SK-N-SH treated with all-trans-retinoic acid at 6 μM for 48 hours (cell line): ENCODE measurements around the gene CLCN4.

Source experiments
- ATAC-seq: fragments of 200-7000 bp; cut with Tn5 transposase; 3 replicates; pipeline ENCODE4 v1.9.1; 2020; ENCODE audit warnings: mild to moderate bottlenecking, moderate library complexity
- ARNTL ChIP-seq: fragments of 450-650 bp; formaldehyde crosslinking; IDR thresholded peaks from 2 replicates; pipeline ENCODE4 v1.5.0; 2020; ENCODE audit warnings: low read depth, mild to moderate bottlenecking, moderate library complexity, borderline replicate concordance
- BACH2 ChIP-seq: fragments of 250-450 bp; sonication (Bioruptor Pico); IDR thresholded peaks from 2 replicates; pipeline ENCODE4 v1.9.0; 2021; ENCODE audit warnings: mild to moderate bottlenecking, borderline replicate concordance
- CREB5 ChIP-seq: fragments of 250-450 bp; sonication (Bioruptor Pico); IDR thresholded peaks from 2 replicates; pipeline ENCODE4 v1.5.1; 2020; ENCODE audit warnings: low read depth, mild to moderate bottlenecking, moderate library complexity
- CSDC2 ChIP-seq: fragments of 250-450 bp; sonication (Bioruptor Pico); IDR thresholded peaks from 2 replicates; pipeline ENCODE4 v1.5.0; 2020; ENCODE audit warnings: mild to moderate bottlenecking, moderate library complexity
- CSRNP3 ChIP-seq: fragments of 250-450 bp; sonication (Bioruptor Pico); IDR thresholded peaks from 2 replicates; pipeline ENCODE4 v1.5.1; 2021; ENCODE audit warnings: mild to moderate bottlenecking, moderate library complexity
- ESRRG ChIP-seq: fragments of 250-450 bp; sonication (Bioruptor Pico); IDR thresholded peaks from 2 replicates; pipeline ENCODE4 v1.6.1; 2021; ENCODE audit warnings: mild to moderate bottlenecking
- ISL1 ChIP-seq: fragments of 250-450 bp; sonication (Bioruptor Pico); IDR thresholded peaks from 2 replicates; pipeline ENCODE4 v2.1.2; 2022; ENCODE audit warnings: mild to moderate bottlenecking, moderate library complexity
- OSR1 ChIP-seq: fragments of 250-450 bp; sonication (Bioruptor Pico); IDR thresholded peaks from 2 replicates; pipeline ENCODE4 v1.8.0; 2022; ENCODE audit warnings: moderate library complexity, mild to moderate bottlenecking, inconsistent platforms
- PATZ1 ChIP-seq: fragments of 250-450 bp; sonication (Bioruptor Pico); IDR thresholded peaks from 2 replicates; pipeline ENCODE4 v1.8.0; 2020; ENCODE audit warnings: mild to moderate bottlenecking, moderate library complexity, borderline replicate concordance
- POU6F1 ChIP-seq: fragments of 250-450 bp; sonication (Bioruptor Pico); IDR thresholded peaks from 2 replicates; pipeline ENCODE4 v1.8.0; 2021; ENCODE audit warnings: low read depth, mild to moderate bottlenecking, moderate library complexity, borderline replicate concordance
- PPARA ChIP-seq: fragments of 250-450 bp; sonication (Bioruptor Pico); IDR thresholded peaks from 2 replicates; pipeline ENCODE4 v1.5.0; 2020; ENCODE audit warnings: mild to moderate bottlenecking, borderline replicate concordance
- RARB ChIP-seq: fragments of 250-450 bp; sonication (Bioruptor Pico); IDR thresholded peaks from 2 replicates; pipeline ENCODE4 v1.8.0; 2021; ENCODE audit warnings: mild to moderate bottlenecking, moderate library complexity
- SNAI2 ChIP-seq: fragments of 250-450 bp; sonication (Bioruptor Pico); IDR thresholded peaks from 2 replicates; pipeline ENCODE4 v1.5.0; 2020; ENCODE audit warnings: mild to moderate bottlenecking, moderate library complexity
- TCF4 ChIP-seq: fragments of 250-450 bp; sonication (Bioruptor Pico); IDR thresholded peaks from 2 replicates; pipeline ENCODE4 v1.8.0; 2021; ENCODE audit warnings: mild to moderate bottlenecking, moderate library complexity, borderline replicate concordance
- TOX ChIP-seq: fragments of 250-450 bp; sonication (Bioruptor Pico); IDR thresholded peaks from 2 replicates; pipeline ENCODE4 v1.8.0; 2021; ENCODE audit warnings: mild to moderate bottlenecking, moderate library complexity, borderline replicate concordance
- TSHZ2 ChIP-seq: fragments of 250-450 bp; sonication (Bioruptor Pico); IDR thresholded peaks from 2 replicates; pipeline ENCODE4 v1.5.0; 2020; ENCODE audit warnings: mild to moderate bottlenecking, moderate library complexity
- ZC3H10 ChIP-seq: fragments of 250-450 bp; sonication (Bioruptor Pico); IDR thresholded peaks from 2 replicates; pipeline ENCODE4 v1.5.1; 2021; ENCODE audit warnings: mild to moderate bottlenecking, moderate library complexity
- ZFP3 ChIP-seq: fragments of 250-450 bp; sonication (Bioruptor Pico); IDR thresholded peaks from 2 replicates; pipeline ENCODE4 v1.5.0; 2020; ENCODE audit warnings: mild to moderate bottlenecking, moderate library complexity
- ZFP30 ChIP-seq: fragments of 450-650 bp; formaldehyde crosslinking; IDR thresholded peaks from 2 replicates; pipeline ENCODE4 v1.5.0; 2022; ENCODE audit warnings: mild to moderate bottlenecking, moderate library complexity
- ZNF565 ChIP-seq: fragments of 450-650 bp; formaldehyde crosslinking; conservative IDR thresholded peaks from 2 replicates; pipeline ENCODE4 v1.5.0; 2020; ENCODE audit warnings: low read depth, mild to moderate bottlenecking, moderate library complexity
- ZNF70 ChIP-seq: fragments of 450-650 bp; formaldehyde crosslinking; IDR thresholded peaks from 2 replicates; pipeline ENCODE4 v1.5.0; 2020; ENCODE audit warnings: mild to moderate bottlenecking, moderate library complexity
- ZNF8 ChIP-seq: fragments of 450-650 bp; formaldehyde crosslinking; IDR thresholded peaks from 2 replicates; pipeline ENCODE4 v1.5.0; 2020; ENCODE audit warnings: mild to moderate bottlenecking, moderate library complexity

The CLCN4 gene

GRCh38 chrX:10156199-10157031, at the start of gene CLCN4:
Gene CLCN4 (plus strand): TSS chrX:10156975. CDS start chrX:10185033, 28,058 bp downstream.
- ATAC-seq = peak; percentile 44; the same call in 2 of the 3 replicates
- TF ChIP-seq PPARA (CRISPR knock-in tag) (no peak), ESRRG (CRISPR knock-in tag) (no peak), ZNF565 (no peak), ARNTL (no peak), CSRNP3 (no peak), TCF4 (CRISPR knock-in tag) (no peak), ZNF8 (no peak)
- TF ChIP-seq, all 23 proteins: peak for 0

- no peak for ATAC-seq
- TF ChIP-seq OSR1 (CRISPR knock-in tag) (no peak), CSRNP3 (no peak), ZC3H10 (CRISPR knock-in tag) (no peak), ZFP30 (no peak), CSDC2 (no peak), PATZ1 (no peak), SNAI2 (CRISPR knock-in tag) (no peak), CREB5 (CRISPR knock-in tag) (no peak), TSHZ2 (no peak), RARB (no peak), ESRRG (CRISPR knock-in tag) (no peak)
Measured at GRCh38 chrX:10107483-10107882, 49.3 kb upstream of the CLCN4 start.

- TF ChIP-seq ARNTL (no peak), ZFP3 (no peak), CREB5 (CRISPR knock-in tag) (no peak), BACH2 (no peak), ESRRG (CRISPR knock-in tag) (no peak), ZNF565 (no peak), TOX (CRISPR knock-in tag) (no peak), POU6F1 (no peak), ISL1 (CRISPR knock-in tag) (no peak), ZNF8 (no peak), ZC3H10 (CRISPR knock-in tag) (no peak), RARB (no peak), SNAI2 (CRISPR knock-in tag) (no peak), ZNF70 (CRISPR knock-in tag) (no peak)
- ATAC-seq = no peak
Measured at GRCh38 chrX:10108288-10108687, 48.5 kb upstream of the CLCN4 start.
